ENCODE results near the gene OPN4. TPM values are rescaled to one million over a fixed set of nuclear protein-coding genes. Genes with fewer than 3 reads are reported as not detected.

Gene OPN4
- total and polyA plus RNA-seq, 2 donors (not counting 3 experiments of a cell fraction or from before 2014, with no cell fraction given): not detected

DNA sequence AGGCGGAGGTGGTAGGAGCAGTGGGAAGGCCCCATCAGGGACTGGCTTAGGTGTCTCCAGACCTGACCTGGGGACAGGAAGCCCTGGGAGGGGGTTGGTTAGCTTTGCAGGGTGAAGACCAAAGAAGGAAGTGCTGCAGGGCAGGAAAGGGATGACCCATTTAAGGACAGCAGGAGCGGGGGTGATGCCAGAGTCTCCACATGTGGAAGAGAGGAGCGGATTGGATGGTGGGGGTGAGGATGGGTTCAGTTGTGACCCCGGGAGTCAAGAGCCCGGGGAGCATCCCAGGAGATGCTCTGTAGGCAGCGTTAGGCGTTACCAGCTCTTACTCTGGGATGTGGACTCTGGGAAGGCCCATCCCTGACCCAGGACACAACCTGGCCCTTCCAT lies 10.9 kb downstream of the OPN4 start:
- POLR2A ChIA-PET: no interaction called here
- TF ChIP-seq POLR2A (IDR thresholded peaks at IDR 0.05; ENCODE audit: low read depth, low read length) (no peak), EZH2 (IDR thresholded peaks at IDR 0.05; ENCODE audit: borderline replicate concordance, low read depth, low read length, severe bottlenecking) (no peak), MYC (IDR thresholded peaks at IDR 0.05; ENCODE audit: low read depth, low read length) (no peak), POLR2AphosphoS5 (IDR thresholded peaks at IDR 0.05; ENCODE audit: insufficient read depth, low read depth, low read length) (no peak), FOS (IDR thresholded peaks at IDR 0.05; ENCODE audit: borderline replicate concordance, insufficient read depth, low read length) (no peak), JUN (IDR thresholded peaks at IDR 0.05; ENCODE audit: borderline replicate concordance, insufficient read depth, insufficient read length, low read depth) (no peak), GATA2 (IDR thresholded peaks at IDR 0.05; ENCODE audit: insufficient read depth, insufficient read length, low read depth, low read length) (no peak)
- TF ChIP-seq, protein P1, sequence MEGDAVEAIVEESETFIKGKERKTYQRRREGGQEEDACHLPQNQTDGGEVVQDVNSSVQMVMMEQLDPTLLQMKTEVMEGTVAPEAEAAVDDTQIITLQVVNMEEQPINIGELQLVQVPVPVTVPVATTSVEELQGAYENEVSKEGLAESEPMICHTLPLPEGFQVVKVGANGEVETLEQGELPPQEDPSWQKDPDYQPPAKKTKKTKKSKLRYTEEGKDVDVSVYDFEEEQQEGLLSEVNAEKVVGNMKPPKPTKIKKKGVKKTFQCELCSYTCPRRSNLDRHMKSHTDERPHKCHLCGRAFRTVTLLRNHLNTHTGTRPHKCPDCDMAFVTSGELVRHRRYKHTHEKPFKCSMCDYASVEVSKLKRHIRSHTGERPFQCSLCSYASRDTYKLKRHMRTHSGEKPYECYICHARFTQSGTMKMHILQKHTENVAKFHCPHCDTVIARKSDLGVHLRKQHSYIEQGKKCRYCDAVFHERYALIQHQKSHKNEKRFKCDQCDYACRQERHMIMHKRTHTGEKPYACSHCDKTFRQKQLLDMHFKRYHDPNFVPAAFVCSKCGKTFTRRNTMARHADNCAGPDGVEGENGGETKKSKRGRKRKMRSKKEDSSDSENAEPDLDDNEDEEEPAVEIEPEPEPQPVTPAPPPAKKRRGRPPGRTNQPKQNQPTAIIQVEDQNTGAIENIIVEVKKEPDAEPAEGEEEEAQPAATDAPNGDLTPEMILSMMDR (IDR thresholded peaks at IDR 0.05; ENCODE audit: extremely low read depth in 1 of 2, insufficient read depth in 1 of 2, low read depth in 1 of 2, low read length in 2 of 2): no peak
- TF ChIP-seq, protein P2, sequence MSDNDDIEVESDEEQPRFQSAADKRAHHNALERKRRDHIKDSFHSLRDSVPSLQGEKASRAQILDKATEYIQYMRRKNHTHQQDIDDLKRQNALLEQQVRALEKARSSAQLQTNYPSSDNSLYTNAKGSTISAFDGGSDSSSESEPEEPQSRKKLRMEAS (IDR thresholded peaks at IDR 0.05; ENCODE audit: insufficient read depth, insufficient read length): no peak
- Histone ChIP-seq H3K4me2 (ENCODE audit: insufficient read depth, low read length) (no peak overlapping the region), H4K20me1 (replicated peaks; ENCODE audit: control insufficient read depth, extremely low read depth, insufficient read depth, low read length) (no peaks in the 10 kb centered on the region), H3K27ac (ENCODE audit: insufficient read depth, low read depth, low read length) (no peak overlapping the region), H3K4me3 (replicated peaks in 1 of 3; ENCODE audit: insufficient read depth in 1 of 3, low read depth in 1 of 3, low read length in 3 of 3) (no peak overlapping the region), H3K79me2 (ENCODE audit: control insufficient read depth, insufficient read depth, low read length) (no peaks in the 10 kb centered on the region), H3K4me1 (ENCODE audit: control insufficient read depth, extremely low read depth, insufficient read depth, low read length) (no peaks in the 10 kb centered on the region), H3K9me3 (replicated peaks; ENCODE audit: control insufficient read depth, insufficient read depth, low read length) (no peaks in the 10 kb centered on the region), H3K9ac (replicated peaks; ENCODE audit: extremely low read depth, insufficient read depth, low read length) (no peak overlapping the region), H2AFZ (ENCODE audit: low read depth, low read length) (no peak overlapping the region), H3K36me3 (ENCODE audit: control insufficient read depth in 2 of 2, extremely low read depth in 1 of 2, insufficient read depth in 2 of 2, low read length in 2 of 2) (no peaks in the 10 kb centered on the region), H3K9me1 (replicated peaks; ENCODE audit: control insufficient read depth, extremely low read depth, insufficient read depth, low read length) (no peaks in the 10 kb centered on the region), H3K27me3 (ENCODE audit: control insufficient read depth in 2 of 2, insufficient read depth in 2 of 2, low read length in 2 of 2) (no peaks in the 10 kb centered on the region)
- CTCF ChIA-PET: interaction anchor here (1.2 kb wide), 1 partner anchor 28 kb away, joined by 3 read pairs; no protein-coding TSS in a partner anchor
- no TSS peak for BruUV-seq (replicated peaks)
- dilution Hi-C loops (cut with MboI; ENCODE audit: extremely low pct_ligation_motif_present, low sequenced_read_pairs) (no loop called here), intact Hi-C loops (cut with micrococcal nuclease) (no loop called here)
- FAIRE-seq (no peak), DNase-seq (ENCODE audit: low read depth, low spot score) (no peak)

Data from endothelial cell of umbilical vein (primary cell).